Left lung (tissue), 10 donors: ENCODE results near the gene RHOU. TPM values are rescaled to one million over a fixed set of nuclear protein-coding genes. Genes with fewer than 3 reads are reported as not detected.

ENCODE experiments used
- ATAC-seq: fragments of 200-7000 bp; cut with Tn5 transposase; one replicate; pipeline ENCODE4 v1.9.1; 2020; ENCODE audit warnings: moderate library complexity
- DNase-seq, 4 donors: peaks; one replicate each; pipeline ENCODE4 v3.0.0-alpha.2; 2013 to 2020
- H3K27ac ChIP-seq, 2 donors: fragments of 200-600 bp; sonication (generic) in 1 of 2; one replicate each; pipeline versions ENCODE4 v1.5.0 to v1.8.0; 2020 to 2021
- H3K27me3 ChIP-seq, 2 donors: fragments of 200-600 bp; sonication (generic) in 1 of 2; one replicate each; pipeline versions ENCODE4 v1.5.0 to v1.8.0; 2020 to 2021
- H3K36me3 ChIP-seq, 2 donors: fragments of 200-600 bp; sonication (generic) in 1 of 2; one replicate each; pipeline versions ENCODE4 v1.5.0 to v1.8.0; 2020 to 2021
- H3K4me1 ChIP-seq, 2 donors: fragments of 200-600 bp; one replicate each; pipeline ENCODE4 v1.8.0; 2021
- H3K4me3 ChIP-seq, 2 donors: fragments of 200-600 bp; sonication (generic) in 1 of 2; one replicate each; pipeline versions ENCODE4 v1.5.0 to v1.8.0; 2020 to 2021; ENCODE audit warnings: mild to moderate bottlenecking in 1 of 2
- H3K9me3 ChIP-seq, 2 donors: fragments of 200-600 bp; sonication (generic) in 1 of 2; one replicate each; pipeline versions ENCODE4 v1.5.0 to v1.8.0; 2020 to 2021
- CTCF ChIP-seq, 2 donors: fragments of 200-600 bp; sonication (generic) in 1 of 2; IDR thresholded peaks; one replicate each; pipeline versions ENCODE4 v1.5.0 to v1.8.0; 2021; ENCODE audit warnings: antibody characterized with exemption in 2 of 2
- intact Hi-C, 2 donors: fragments of 100-400 bp; cut with DNase I; formaldehyde crosslinking; loops; one replicate each; pipeline versions ENCODE4 v1.11.2 to v1.14.2; 2022
- polyA plus RNA-seq, 6 donors: library from polyadenylated mRNA; unstranded; fragments of 120-200 nt; gene quantifications; one replicate each; pipeline ENCODE4 v1.2.1, GENCODE V29; 2013; ENCODE audit not compliant: insufficient read length in 6 of 6
- total RNA-seq, 2 donors: library from RNA; stranded (reverse); fragmentation: NEBNext Ultra II Directional; extraction: Animal tissue kit (Norgen Biotek cat#: 25700); gene quantifications; one replicate each; pipeline ENCODE4 v1.2.1, GENCODE V29; 2021
- donor health status: DM: no; HTN: yes; CAD: no.
- donor health status: DM: no; HTN: no; CAD: no.

Gene RHOU
- total and polyA plus RNA-seq, 8 donors: 18.1 to 69.4 (median 59.7) TPM

- Histone ChIP-seq H3K4me1 (peaks cover 0 to 7% of the 10 kb centered on the region in 2 donors), H3K9me3 (no peaks in the 10 kb centered on the region), H3K27me3 (peaks cover 0 to 36% of the 10 kb centered on the region in 2 donors), H3K27ac (no peak overlapping the region), H3K36me3 (no peaks in the 10 kb centered on the region), H3K4me3 (no peak overlapping the region)
- intact Hi-C loops: no loop called here
- TF ChIP-seq CTCF (IDR thresholded peaks at IDR 0.05): no peak
- no peak for ATAC-seq
- peak in 1 of 4 donors; percentile 47 for DNase-seq
Observed at GRCh38 chr1:228753786-228754360, 18.6 kb downstream of the RHOU start.

GRCh38 chr1:228754646-228755268, 19.5 kb downstream of the RHOU start:
- ATAC-seq: no peak
- Histone ChIP-seq H3K4me1 (peaks cover 0 to 7% of the 10 kb centered on the region in 2 donors), H3K4me3 (no peak overlapping the region), H3K27ac (no peak overlapping the region), H3K27me3 (peaks cover 0 to 36% of the 10 kb centered on the region in 2 donors), H3K9me3 (no peaks in the 10 kb centered on the region), H3K36me3 (no peaks in the 10 kb centered on the region)
- intact Hi-C loops: no loop called here
- no peak for TF ChIP-seq CTCF (IDR thresholded peaks at IDR 0.05)
- DNase-seq: no peak

GRCh38 chr1:228755800-228756199, 20.5 kb downstream of the RHOU start:
- no peaks in the 10 kb centered on the region for H3K9me3 ChIP-seq
- ATAC-seq (no peak), DNase-seq (no peak)
- no peak for TF ChIP-seq CTCF (IDR thresholded peaks at IDR 0.05)
- no peaks in the 10 kb centered on the region for H3K36me3 ChIP-seq
- H3K4me3 ChIP-seq: no peak overlapping the region
- peaks cover 0 to 36% of the 10 kb centered on the region in 2 donors for H3K27me3 ChIP-seq
- H3K27ac ChIP-seq: no peak overlapping the region
- peaks cover 0 to 7% of the 10 kb centered on the region in 2 donors for H3K4me1 ChIP-seq
- intact Hi-C loops: no loop called here

- no peak for ATAC-seq
- Histone ChIP-seq H3K27me3 (peaks cover 0 to 36% of the 10 kb centered on the region in 2 donors), H3K36me3 (no peaks in the 10 kb centered on the region), H3K27ac (no peak overlapping the region), H3K9me3 (no peaks in the 10 kb centered on the region), H3K4me1 (peaks cover 0 to 7% of the 10 kb centered on the region in 2 donors), H3K4me3 (no peak overlapping the region)
- DNase-seq: no peak
- intact Hi-C loops: no loop called here
- no peak for TF ChIP-seq CTCF (IDR thresholded peaks at IDR 0.05)
Observed at GRCh38 chr1:228756457-228756856, 21.2 kb downstream of the RHOU start.

GRCh38 chr1:228758447-228758846, 23.2 kb downstream of the RHOU start:
- Histone ChIP-seq H3K27me3 (peaks cover 0 to 36% of the 10 kb centered on the region in 2 donors), H3K4me3 (no peak overlapping the region), H3K9me3 (no peaks in the 10 kb centered on the region), H3K36me3 (no peaks in the 10 kb centered on the region), H3K27ac (no peak overlapping the region), H3K4me1 (peaks cover 0 to 4% of the 10 kb centered on the region in 2 donors)
- intact Hi-C loops: no loop called here
- no peak for TF ChIP-seq CTCF (IDR thresholded peaks at IDR 0.05)
- ATAC-seq (no peak), DNase-seq (no peak)
